ENCODE data around the gene CTNNA1. TPM values are rescaled to one million over a fixed set of nuclear protein-coding genes. Genes with fewer than 3 reads are reported as not detected.
A peak's percentile ranks its signal among the peaks of the same experiment; 100 is the strongest.
"Not testable (repeated sequence)": the region's sequence is repeated elsewhere in the genome, so short reads cannot be mapped to it uniquely, and the experiment has no call there.

The CTNNA1 gene, protein sequence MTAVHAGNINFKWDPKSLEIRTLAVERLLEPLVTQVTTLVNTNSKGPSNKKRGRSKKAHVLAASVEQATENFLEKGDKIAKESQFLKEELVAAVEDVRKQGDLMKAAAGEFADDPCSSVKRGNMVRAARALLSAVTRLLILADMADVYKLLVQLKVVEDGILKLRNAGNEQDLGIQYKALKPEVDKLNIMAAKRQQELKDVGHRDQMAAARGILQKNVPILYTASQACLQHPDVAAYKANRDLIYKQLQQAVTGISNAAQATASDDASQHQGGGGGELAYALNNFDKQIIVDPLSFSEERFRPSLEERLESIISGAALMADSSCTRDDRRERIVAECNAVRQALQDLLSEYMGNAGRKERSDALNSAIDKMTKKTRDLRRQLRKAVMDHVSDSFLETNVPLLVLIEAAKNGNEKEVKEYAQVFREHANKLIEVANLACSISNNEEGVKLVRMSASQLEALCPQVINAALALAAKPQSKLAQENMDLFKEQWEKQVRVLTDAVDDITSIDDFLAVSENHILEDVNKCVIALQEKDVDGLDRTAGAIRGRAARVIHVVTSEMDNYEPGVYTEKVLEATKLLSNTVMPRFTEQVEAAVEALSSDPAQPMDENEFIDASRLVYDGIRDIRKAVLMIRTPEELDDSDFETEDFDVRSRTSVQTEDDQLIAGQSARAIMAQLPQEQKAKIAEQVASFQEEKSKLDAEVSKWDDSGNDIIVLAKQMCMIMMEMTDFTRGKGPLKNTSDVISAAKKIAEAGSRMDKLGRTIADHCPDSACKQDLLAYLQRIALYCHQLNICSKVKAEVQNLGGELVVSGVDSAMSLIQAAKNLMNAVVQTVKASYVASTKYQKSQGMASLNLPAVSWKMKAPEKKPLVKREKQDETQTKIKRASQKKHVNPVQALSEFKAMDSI
- total RNA-seq (260 and 304 TPM in 2 replicates), polyA plus RNA-seq (145 and 171 TPM in 2 replicates)

DNA sequence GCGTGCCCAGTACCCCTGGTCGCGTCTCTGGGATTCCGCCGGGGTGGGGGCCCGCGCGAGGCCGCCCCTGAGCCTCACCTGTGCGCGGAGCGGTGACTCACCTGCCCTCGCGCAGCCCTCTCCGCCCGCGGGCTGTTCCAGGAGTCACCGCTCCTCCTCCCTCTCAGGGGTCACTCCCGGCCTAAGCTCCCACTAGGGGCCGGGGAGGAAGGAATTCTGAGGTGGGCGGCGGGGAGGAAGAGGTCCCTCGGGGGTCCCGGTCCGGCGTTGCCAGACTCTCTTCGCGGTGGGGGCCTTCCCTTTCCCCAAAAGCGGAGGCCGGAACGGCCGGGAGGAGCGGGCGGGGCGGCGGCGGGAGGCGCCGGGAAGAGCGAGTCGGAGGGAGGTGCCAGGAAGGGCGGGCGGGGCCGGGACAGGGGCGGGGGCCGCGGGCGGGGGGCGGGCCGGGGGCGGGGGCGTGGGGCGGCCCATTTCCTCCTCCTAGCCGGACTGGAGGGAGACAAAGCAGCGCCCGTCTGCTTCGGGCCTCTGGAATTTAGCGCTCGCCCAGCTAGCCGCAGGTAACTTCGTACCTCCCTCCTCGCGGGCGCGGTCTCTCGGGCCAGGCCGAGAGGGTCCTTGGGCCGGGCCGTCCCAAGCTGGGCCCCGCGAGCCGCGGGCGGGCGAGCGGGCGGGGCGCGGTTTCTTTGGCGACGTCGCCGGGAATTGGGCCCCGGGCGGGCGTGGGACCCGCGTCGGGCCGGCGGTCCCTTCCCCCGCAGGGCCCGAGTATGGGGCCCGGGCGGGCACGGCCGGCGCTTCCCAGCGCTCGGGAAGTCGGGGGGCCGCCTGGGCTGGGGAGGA is at the start of gene CTNNA1:
TSS of gene CTNNA1 (plus strand) at position 475 of the 843 bp plus-strand sequence. CDS start 28,500 bp downstream, outside the sequence.
- Histone ChIP-seq H3K27me3 (no peaks in the 10 kb centered on the region), H3K4me1 (ENCODE audit: low read depth) (peaks cover 8% of the 10 kb centered on the region), H3K9me3 (ENCODE audit: low read depth) (no peaks in the 10 kb centered on the region), H3K4me3 (peak within 1 kb of the TSS; percentile 92), H3K27ac (peak within 1 kb of the TSS; percentile 99), H3K36me3 (no peaks in the 10 kb centered on the region)
- TF ChIP-seq, protein P1, sequence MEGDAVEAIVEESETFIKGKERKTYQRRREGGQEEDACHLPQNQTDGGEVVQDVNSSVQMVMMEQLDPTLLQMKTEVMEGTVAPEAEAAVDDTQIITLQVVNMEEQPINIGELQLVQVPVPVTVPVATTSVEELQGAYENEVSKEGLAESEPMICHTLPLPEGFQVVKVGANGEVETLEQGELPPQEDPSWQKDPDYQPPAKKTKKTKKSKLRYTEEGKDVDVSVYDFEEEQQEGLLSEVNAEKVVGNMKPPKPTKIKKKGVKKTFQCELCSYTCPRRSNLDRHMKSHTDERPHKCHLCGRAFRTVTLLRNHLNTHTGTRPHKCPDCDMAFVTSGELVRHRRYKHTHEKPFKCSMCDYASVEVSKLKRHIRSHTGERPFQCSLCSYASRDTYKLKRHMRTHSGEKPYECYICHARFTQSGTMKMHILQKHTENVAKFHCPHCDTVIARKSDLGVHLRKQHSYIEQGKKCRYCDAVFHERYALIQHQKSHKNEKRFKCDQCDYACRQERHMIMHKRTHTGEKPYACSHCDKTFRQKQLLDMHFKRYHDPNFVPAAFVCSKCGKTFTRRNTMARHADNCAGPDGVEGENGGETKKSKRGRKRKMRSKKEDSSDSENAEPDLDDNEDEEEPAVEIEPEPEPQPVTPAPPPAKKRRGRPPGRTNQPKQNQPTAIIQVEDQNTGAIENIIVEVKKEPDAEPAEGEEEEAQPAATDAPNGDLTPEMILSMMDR (IDR thresholded peaks at IDR 0.05; ENCODE audit: low read depth, low read length), result no peak
- DNase-seq (ENCODE audit: low read depth in 1 of 2, low spot score in 1 of 2), result peak; percentile 72 to 81

DNA sequence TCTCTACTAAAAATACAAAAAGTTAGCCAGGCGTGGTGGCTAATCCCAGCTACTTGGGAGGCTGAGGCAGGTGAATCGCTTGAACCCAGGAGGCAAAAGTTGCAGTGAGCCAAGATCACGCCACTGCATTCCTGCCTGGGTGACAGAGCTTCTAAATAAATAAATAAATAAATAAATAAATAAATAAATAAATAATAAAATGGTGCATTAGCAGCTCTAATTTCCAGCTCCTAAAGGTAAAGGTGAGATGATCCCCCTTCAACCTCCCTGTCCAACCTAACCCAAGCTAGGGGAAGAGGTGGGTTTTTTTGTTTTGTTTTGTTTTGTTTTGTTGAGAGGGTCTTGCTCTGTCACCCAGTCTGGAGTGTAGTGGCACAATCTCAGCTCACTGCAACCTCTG is 49.4 kb upstream of the CTNNA1 start:
- not testable (repeated sequence) for DNase-seq (ENCODE audit: low read depth in 1 of 2, low spot score in 1 of 2); H3K27me3 ChIP-seq; H3K4me3 ChIP-seq; H3K36me3 ChIP-seq; H3K9me3 ChIP-seq (ENCODE audit: low read depth); H3K27ac ChIP-seq; H3K4me1 ChIP-seq (ENCODE audit: low read depth)

DNA sequence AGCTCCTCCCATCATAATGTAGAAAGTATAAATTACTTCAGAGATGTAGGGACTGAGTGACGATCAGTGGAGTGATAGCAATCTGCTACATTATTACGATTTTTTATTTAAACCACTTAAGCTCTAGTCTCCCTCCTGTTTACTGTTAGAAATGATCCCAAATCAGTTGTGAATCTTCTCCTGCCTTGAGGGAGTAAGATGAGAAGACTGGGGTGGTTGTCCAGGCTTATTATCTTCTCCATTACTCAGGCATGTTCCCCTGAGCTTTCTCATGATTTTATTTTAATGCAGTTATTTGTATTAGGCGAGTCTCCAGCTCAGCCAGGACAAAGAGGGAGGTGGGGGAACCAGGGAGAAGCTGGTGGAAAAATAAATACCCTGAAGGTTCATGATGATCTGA is 48.2 kb upstream of the CTNNA1 start:
- Histone ChIP-seq H3K27me3 (no peaks in the 10 kb centered on the region), H3K4me1 (ENCODE audit: low read depth) (peaks cover 8% of the 10 kb centered on the region), H3K36me3 (no peaks in the 10 kb centered on the region), H3K4me3 (no peak overlapping the region), H3K27ac (no peak overlapping the region), H3K9me3 (ENCODE audit: low read depth) (no peaks in the 10 kb centered on the region)
- TF ChIP-seq, protein P1 (IDR thresholded peaks at IDR 0.05; ENCODE audit: low read depth, low read length), result no peak
- DNase-seq (ENCODE audit: low read depth in 1 of 2, low spot score in 1 of 2), result no peak

DNA sequence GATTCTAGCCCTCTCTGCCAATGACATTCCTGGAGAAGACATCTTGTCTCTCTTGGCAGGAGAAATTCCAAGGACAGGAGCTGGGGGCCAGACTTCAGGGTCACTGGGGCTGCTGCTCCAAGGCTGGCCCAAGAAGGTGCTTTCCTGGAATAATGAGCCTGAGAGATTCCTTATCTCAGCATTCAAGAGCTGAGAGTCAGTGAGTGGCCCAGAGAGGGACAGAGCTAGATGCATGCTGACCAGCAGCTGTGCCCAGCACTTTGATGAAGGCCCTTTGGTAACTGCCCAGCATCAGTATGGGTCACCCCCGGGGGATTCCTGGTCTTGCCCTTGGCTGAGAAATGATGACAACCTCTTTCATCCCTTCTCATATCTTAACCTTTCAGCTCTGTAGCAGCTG is 47.7 kb upstream of the CTNNA1 start:
- Histone ChIP-seq H3K4me3 (no peak overlapping the region), H3K36me3 (no peaks in the 10 kb centered on the region), H3K9me3 (ENCODE audit: low read depth) (no peaks in the 10 kb centered on the region), H3K4me1 (ENCODE audit: low read depth) (peaks cover 8% of the 10 kb centered on the region), H3K27ac (no peak overlapping the region), H3K27me3 (no peaks in the 10 kb centered on the region)
- DNase-seq (ENCODE audit: low read depth in 1 of 2, low spot score in 1 of 2), result no peak
- TF ChIP-seq, protein P1 (IDR thresholded peaks at IDR 0.05; ENCODE audit: low read depth, low read length), result no peak

DNA sequence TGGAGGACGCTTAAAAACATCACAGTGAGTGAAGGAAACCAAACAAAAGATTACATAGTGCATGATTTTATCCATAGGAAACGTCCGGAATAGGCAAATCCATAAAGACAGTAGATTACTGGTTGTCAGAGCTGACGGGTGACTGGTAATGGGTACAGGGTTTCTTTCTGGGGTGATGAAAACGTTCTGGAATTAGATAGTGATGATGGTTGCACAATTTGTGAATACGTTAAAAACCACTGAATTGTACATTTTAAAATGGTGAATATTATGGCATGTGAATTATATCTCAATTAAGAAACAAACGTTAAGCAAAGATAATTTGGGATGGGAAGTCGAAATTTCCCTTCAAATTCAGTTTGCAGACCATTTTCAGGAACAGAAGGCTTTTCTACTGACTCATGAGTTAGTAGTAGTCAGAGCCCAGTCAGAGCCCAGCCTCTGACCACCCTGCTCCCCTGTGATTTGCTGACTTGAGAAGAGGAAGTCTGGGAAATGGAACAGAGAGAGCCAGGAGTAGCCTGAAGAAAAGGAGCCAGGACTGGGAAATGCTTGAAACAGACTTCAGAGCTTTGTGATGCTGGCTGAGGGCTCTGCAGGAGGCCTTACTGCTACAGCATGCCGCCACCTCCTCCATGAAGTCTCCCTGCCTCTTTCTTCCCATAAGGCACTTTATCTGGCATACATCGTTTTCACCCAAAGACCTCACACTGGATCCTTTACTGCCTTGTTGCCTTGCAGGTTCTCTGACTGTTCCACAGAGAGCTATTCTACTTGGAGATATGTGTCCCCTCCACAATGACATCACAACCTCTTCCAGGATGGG is 46.4 kb upstream of the CTNNA1 start:
- no peak overlapping the region for H3K27ac ChIP-seq
- H3K9me3 ChIP-seq (ENCODE audit: low read depth), result no peaks in the 10 kb centered on the region
- H3K36me3 ChIP-seq, result no peaks in the 10 kb centered on the region
- TF ChIP-seq, protein P1 (IDR thresholded peaks at IDR 0.05; ENCODE audit: low read depth, low read length), result no peak
- no peak overlapping the region for H3K4me3 ChIP-seq
- DNase-seq (ENCODE audit: low read depth in 1 of 2, low spot score in 1 of 2), result peak in 1 of 2 donors; percentile 92
- no peaks in the 10 kb centered on the region for H3K27me3 ChIP-seq
- peaks cover 8% of the 10 kb centered on the region for H3K4me1 ChIP-seq (ENCODE audit: low read depth)

All from cardiac muscle cell (in vitro differentiated cells and primary cell).